HFF-Myc (cell line): Measurements from ENCODE around the gene FBXL5.

Experiments used
- DNase-seq: peaks from one replicate; pipeline ENCODE4 v3.0.0-alpha.2; 2011; ENCODE audit warnings: low read depth; ENCODE audit errors: extremely low read depth
- H3K4me3 ChIP-seq: replicated peaks from 2 replicates; pipeline ENCODE4 v1.5.1; 2011; ENCODE audit warnings: low read depth, mild to moderate bottlenecking, control low read depth, low read length
- TF ChIP-seq, protein P1 (sequence below): IDR thresholded peaks from 2 replicates; pipeline ENCODE4 v1.5.1; 2012; ENCODE audit warnings: mild to moderate bottlenecking, low read depth, low read length, control low read depth; ENCODE audit errors: missing control alignments

The FBXL5 gene

DNA sequence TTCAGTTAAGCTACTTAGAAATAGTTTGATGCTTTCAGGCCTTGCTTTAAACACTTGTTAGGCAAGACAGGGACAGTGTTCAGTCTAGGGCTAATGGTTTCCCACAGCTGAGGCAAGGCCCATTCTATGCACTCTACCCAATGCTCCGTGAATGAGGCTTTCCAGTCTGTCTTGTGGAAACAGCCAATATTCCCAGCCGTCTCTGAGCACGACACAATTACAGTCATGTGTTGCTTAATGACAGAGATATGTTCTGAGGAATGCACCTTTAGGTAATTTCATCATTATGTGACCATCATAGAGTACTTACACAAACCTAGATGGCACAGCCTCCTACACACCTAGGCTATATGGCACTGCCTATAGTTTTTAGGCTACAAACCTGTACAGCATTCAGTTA, 16.9 kb upstream of the FBXL5 start:
- TF ChIP-seq, protein P1, sequence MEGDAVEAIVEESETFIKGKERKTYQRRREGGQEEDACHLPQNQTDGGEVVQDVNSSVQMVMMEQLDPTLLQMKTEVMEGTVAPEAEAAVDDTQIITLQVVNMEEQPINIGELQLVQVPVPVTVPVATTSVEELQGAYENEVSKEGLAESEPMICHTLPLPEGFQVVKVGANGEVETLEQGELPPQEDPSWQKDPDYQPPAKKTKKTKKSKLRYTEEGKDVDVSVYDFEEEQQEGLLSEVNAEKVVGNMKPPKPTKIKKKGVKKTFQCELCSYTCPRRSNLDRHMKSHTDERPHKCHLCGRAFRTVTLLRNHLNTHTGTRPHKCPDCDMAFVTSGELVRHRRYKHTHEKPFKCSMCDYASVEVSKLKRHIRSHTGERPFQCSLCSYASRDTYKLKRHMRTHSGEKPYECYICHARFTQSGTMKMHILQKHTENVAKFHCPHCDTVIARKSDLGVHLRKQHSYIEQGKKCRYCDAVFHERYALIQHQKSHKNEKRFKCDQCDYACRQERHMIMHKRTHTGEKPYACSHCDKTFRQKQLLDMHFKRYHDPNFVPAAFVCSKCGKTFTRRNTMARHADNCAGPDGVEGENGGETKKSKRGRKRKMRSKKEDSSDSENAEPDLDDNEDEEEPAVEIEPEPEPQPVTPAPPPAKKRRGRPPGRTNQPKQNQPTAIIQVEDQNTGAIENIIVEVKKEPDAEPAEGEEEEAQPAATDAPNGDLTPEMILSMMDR = no peak
- DNase-seq = no peak
- H3K4me3 ChIP-seq = no peak overlapping the region

DNA sequence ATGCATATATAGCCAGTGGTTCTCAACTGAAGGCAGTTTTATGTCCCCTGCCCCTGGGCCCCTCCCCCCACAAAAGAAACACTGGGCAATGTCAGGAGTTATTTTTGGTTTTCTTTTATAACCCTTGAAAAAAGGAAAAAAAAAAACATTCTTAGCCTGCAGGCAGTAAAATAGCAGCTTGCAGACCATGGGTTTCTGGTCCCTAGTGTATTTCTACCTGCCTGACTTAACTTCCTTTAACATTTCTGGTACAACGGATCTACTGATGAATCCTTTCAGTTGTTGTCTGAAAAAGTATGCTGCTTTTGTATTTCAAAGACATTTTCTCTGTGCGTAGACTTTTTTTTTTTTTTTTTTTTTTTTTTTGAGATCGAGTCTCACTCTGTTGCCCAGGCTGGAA, 15.4 kb upstream of the FBXL5 start:
- TF ChIP-seq, protein P1 = no peak
- no peak for DNase-seq
- H3K4me3 ChIP-seq = no peak overlapping the region

DNA sequence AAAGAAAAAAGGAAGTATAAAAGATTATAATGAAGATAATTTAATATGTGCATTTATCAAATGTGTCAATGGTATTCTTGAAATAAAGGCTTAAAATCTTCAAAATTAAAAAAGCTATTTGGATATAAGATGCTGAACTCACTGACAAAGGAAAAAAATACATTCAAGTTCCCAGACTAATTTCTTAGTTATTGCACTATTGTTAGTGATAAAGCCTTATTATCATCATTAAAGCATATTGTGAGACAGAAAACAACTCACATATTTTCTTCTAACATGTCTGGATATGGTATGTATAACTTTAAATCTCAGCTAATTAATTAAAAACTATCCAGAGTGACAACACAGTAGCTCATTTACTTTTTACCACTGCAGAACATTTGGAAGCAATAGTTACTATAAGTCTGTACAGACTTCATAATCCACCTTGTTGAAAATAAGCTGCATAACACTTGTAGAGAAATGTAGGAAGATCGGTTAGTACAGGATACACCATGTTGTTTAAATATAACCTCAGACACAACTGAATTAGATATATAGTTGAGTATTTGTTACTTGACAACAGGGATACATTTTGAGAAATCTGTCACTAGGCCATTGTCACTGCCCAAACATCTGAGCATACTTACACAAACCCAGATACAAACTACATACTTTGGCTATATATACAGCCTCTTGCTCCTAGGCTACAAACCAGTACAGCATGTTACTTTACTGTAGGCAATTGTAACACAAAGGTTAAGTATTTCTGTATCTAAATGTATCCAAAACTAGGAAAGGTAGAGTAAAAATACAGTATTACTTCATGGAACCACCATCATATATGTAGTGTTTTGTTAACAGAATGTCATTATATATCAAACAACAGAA, 13.6 kb upstream of the FBXL5 start:
- TF ChIP-seq, protein P1 = no peak
- H3K4me3 ChIP-seq = no peak overlapping the region
- no peak for DNase-seq

DNA sequence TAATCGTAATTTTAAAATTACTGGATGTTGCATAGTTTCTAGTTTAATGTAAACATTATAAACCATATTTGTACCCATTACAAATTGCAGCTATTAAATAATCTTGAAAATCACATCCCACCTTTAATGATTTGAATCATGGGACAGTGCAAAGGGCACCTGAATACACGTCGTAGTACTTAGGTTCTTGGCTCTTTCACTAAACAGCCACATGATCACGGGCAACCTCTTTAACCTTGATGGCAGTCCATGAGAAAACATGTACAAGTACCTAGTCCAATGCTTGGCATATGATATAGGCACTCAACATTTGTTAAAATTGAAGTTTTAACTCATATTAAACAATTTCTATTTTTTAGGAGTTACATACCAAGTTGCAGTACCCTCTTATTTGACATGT, 11.8 kb upstream of the FBXL5 start:
- no peak for DNase-seq
- no peak overlapping the region for H3K4me3 ChIP-seq
- TF ChIP-seq, protein P1 = no peak

DNA sequence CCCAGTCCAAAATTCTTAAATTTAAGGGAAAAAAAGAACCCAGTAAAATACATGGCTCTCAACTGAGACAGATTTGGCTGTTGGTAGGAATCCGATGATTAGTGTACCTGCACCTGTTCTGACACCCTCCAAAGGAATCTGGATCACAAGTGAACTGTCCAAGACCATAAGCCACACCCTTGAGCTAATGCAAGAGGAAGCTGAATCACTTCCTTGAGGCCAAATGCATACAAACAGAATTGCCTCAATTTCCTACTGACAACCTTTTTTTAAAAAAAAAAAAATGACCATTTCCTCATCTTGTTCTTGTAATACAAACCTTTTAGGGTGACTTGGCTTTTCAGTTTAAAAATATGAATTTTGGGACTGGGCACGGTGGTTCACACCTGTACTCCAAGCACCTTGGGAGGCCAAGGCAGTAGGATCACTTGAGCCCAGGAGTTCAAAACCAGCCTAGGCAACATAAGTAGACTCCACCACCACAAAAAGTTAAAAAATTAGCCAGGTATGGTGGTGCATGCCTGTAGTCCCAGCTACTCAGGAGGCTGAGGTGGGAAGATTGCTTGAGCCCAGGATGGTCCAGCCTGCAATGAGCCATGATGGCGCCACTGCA, 10.7 kb upstream of the FBXL5 start:
- DNase-seq = no peak

DNA sequence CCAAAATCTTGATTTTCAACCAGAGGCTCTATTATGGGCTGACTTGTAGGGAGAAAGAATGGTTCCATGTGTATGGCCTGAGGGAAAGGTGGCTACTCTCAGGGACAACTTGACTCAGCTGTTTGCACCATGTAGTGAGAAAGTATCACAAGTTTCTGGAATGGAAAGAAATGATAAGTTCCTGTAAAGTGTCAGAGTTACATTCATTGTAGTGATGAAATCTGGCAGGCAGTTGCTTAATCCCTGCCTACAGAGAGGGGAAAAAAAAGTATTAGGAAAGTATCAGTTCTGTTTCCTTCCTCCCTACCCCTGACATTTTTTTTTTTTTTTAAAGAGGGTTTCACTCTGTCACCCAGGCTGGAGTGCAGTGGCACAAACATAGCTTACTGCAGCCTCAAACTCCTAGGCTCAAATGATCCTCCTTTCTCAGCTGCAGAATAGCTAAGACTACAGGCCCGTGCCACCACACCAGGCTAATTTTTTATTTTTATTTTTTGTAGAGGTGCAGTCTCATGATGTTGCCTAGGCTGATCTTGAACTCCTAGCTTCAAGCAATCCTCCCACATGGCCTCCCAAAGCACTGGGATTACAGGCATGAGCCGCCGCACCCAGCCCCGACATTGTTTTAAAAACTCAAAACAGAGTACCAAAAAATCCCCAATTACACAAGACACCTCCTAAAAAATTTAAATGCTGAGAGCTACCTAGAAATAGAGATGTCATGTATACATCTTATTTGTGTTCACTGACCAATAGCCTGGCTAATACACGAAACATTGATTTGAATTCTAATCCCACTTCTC, 4.8 kb upstream of the FBXL5 start:
- no peak for DNase-seq
- TF ChIP-seq, protein P1 = no peak
- H3K4me3 ChIP-seq = no peak overlapping the region

More for the DNA sequence above, 10.7 kb upstream of the FBXL5 start:
- TF ChIP-seq, protein P1 = no peak
- no peak overlapping the region for H3K4me3 ChIP-seq
